ENCODE results near the gene PPM1H.

PPM1H gene

DNA sequence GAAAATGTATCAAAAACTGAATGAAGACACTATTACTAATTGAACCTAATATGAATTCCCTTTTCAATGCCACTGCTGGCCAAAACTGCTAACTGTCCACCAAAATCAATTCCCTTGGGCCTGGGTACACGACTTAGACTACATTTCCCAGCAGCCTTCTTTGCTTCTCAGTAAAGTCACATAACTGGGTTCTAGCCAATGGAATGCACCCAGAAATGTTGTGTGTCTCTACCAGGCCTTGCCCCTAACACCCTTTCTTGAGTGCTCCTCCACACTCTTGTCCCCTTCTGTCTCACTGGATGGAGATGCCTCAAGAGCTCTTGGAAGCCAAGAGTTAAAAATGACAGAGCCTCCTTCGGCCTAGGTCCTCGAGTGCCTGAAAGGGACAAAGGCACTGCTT is 156.8 kb downstream of the PPM1H start:
- H3K9me3 ChIP-seq (ENCODE audit: severe bottlenecking): no peaks in the 10 kb centered on the region
- TF ChIP-seq CTCF (IDR thresholded peaks at IDR 0.05; ENCODE audit: low read depth, low read length): no peak
- no peaks in the 10 kb centered on the region for H3K27me3 ChIP-seq (ENCODE audit: insufficient read depth, low read depth, severe bottlenecking)
- H3K27ac ChIP-seq: no peak overlapping the region
- no peak for DNase-seq
- H3K4me3 ChIP-seq (ENCODE audit: low read depth, low read length): no peak overlapping the region
- no peaks in the 10 kb centered on the region for H3K36me3 ChIP-seq

- no peak for DNase-seq
Measured at GRCh38 chr12:62776997-62777396, 158.0 kb downstream of the PPM1H start.

GRCh38 chr12:62776575-62776974 is 158.4 kb downstream of the PPM1H start:
- TF ChIP-seq CTCF (IDR thresholded peaks at IDR 0.05; ENCODE audit: low read depth, low read length): no peak
- no peaks in the 10 kb centered on the region for H3K27me3 ChIP-seq (ENCODE audit: insufficient read depth, low read depth, severe bottlenecking)

More at GRCh38 chr12:62776997-62777396, 158.0 kb downstream of the PPM1H start:
- no peaks in the 10 kb centered on the region for H3K9me3 ChIP-seq (ENCODE audit: severe bottlenecking)
- no peak for TF ChIP-seq CTCF (IDR thresholded peaks at IDR 0.05; ENCODE audit: low read depth, low read length)
- H3K27ac ChIP-seq: no peak overlapping the region
- H3K27me3 ChIP-seq (ENCODE audit: insufficient read depth, low read depth, severe bottlenecking): no peaks in the 10 kb centered on the region
- no peak overlapping the region for H3K4me3 ChIP-seq (ENCODE audit: low read depth, low read length)
- H3K36me3 ChIP-seq: no peaks in the 10 kb centered on the region

GRCh38 chr12:62774794-62775193 is 160.2 kb downstream of the PPM1H start:
- no peak for DNase-seq
- no peak overlapping the region for H3K4me3 ChIP-seq (ENCODE audit: low read depth, low read length)
- no peak overlapping the region for H3K27ac ChIP-seq
- no peaks in the 10 kb centered on the region for H3K9me3 ChIP-seq (ENCODE audit: severe bottlenecking)
- no peaks in the 10 kb centered on the region for H3K27me3 ChIP-seq (ENCODE audit: insufficient read depth, low read depth, severe bottlenecking)
- TF ChIP-seq CTCF (IDR thresholded peaks at IDR 0.05; ENCODE audit: low read depth, low read length): no peak
- no peaks in the 10 kb centered on the region for H3K36me3 ChIP-seq

More at GRCh38 chr12:62776575-62776974, 158.4 kb downstream of the PPM1H start:
- DNase-seq: no peak
- Histone ChIP-seq H3K4me3 (ENCODE audit: low read depth, low read length) (no peak overlapping the region), H3K36me3 (no peaks in the 10 kb centered on the region), H3K9me3 (ENCODE audit: severe bottlenecking) (no peaks in the 10 kb centered on the region), H3K27ac (no peak overlapping the region)

DNA sequence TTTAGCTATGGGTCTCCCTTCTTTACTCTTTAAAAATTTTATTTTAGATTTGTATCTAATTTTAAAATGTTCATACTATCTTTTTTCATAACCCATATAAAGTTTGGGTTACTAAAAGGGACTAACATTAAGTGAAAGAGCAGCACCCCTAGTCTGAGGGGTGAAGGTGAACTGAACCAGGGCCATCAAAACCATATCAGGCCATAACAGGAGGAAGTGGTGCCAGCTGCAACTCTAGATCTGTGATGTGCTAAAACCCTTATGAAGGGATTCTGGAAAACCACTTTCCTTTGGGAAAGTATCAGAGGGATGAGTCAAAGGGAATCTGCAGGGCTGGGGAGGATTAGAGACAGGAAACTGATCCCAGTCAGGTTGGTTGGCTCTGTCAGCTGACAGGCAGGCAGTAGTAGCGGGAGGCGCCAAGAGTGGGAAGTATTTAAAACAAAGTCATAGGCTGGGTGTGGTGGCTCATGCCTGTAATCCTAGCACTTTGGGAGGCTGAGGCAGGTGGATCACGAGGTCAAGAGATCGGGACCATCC is 162.5 kb downstream of the PPM1H start:
- H3K36me3 ChIP-seq: no peaks in the 10 kb centered on the region; the same call in 1 of the 2 replicates
- no peaks in the 10 kb centered on the region for H3K9me3 ChIP-seq (ENCODE audit: severe bottlenecking)
- DNase-seq: no peak
- TF ChIP-seq CTCF (IDR thresholded peaks at IDR 0.05; ENCODE audit: low read depth, low read length): no peak
- H3K27me3 ChIP-seq (ENCODE audit: insufficient read depth, low read depth, severe bottlenecking): no peaks in the 10 kb centered on the region
- H3K4me3 ChIP-seq (ENCODE audit: low read depth, low read length): no peak overlapping the region
- H3K27ac ChIP-seq: no peak overlapping the region

DNA sequence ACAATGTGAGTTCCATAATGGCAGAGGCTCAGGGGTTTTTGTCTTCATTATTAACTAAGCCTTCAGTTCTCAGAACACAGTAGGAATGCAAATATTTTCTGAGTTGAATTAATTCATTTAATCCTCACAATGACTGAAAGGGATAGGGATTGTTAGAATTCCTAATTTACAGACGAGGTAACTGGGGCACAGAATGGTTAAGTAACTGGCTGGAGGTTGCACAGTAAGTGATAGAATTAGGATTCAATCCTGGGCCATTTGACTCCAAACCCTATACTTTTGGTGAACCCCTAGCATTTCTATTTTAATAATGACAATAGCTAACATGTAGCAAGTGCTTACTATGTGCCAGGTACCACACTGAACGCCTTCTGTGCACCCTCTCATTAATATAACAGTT is 163.1 kb downstream of the PPM1H start:
- no peak overlapping the region for H3K4me3 ChIP-seq (ENCODE audit: low read depth, low read length)
- H3K36me3 ChIP-seq: no peaks in the 10 kb centered on the region; the same call in 1 of the 2 replicates
- no peak for TF ChIP-seq CTCF (IDR thresholded peaks at IDR 0.05; ENCODE audit: low read depth, low read length)
- H3K9me3 ChIP-seq (ENCODE audit: severe bottlenecking): no peaks in the 10 kb centered on the region
- no peak overlapping the region for H3K27ac ChIP-seq
- DNase-seq: no peak
- H3K27me3 ChIP-seq (ENCODE audit: insufficient read depth, low read depth, severe bottlenecking): no peaks in the 10 kb centered on the region

All from WERI-Rb-1 (cell line).